Activated naive CD4-positive, alpha-beta T cell treated with anti-CD3 and anti-CD28 coated beads, Interleukin-2, amount 50 U/mL, for 72 hours (primary cell): Measurements from ENCODE around the gene OGDHL. TPM values are rescaled to one million over a fixed set of nuclear protein-coding genes. Genes with fewer than 3 reads are reported as not detected.
A peak's percentile ranks its signal among the peaks of the same experiment; 100 is the strongest.
"Not testable (repeated sequence)": the region's sequence is repeated elsewhere in the genome, so short reads cannot be mapped to it uniquely, and the experiment has no call there.

Experiments
- ATAC-seq, 2 donors: fragments of 150-1000 bp; cut with Tn5 transposase; 2 replicates each; pipeline ENCODE4 v1.10.0; 2021; ENCODE audit warnings: mild to moderate bottlenecking in 2 of 2, moderate library complexity in 2 of 2
- DNase-seq, 2 donors: peaks; one replicate each; pipeline ENCODE4 v3.0.0; 2021 to 2022; ENCODE audit warnings: low spot score in 2 of 2
- H3K27ac Mint-ChIP-seq, 2 donors: one replicate each; pipeline ENCODE4 v1.8.0; 2022; ENCODE audit warnings: mild to moderate bottlenecking in 2 of 2, mixed read lengths in 2 of 2
- H3K36me3 Mint-ChIP-seq, 2 donors: one replicate each; pipeline ENCODE4 v1.8.0; 2022; ENCODE audit warnings: mixed read lengths in 2 of 2
- H3K9me3 Mint-ChIP-seq, 2 donors: one replicate each; pipeline ENCODE4 v1.8.0; 2022; ENCODE audit warnings: mixed read lengths in 2 of 2
- total RNA-seq, 2 donors: library from RNA; stranded (reverse); gene quantifications; one replicate each; pipeline ENCODE4 v1.2.3, GENCODE V29; 2022

OGDHL gene
- total RNA-seq = under 1 TPM; 0.14 to 0.27 TPM

GRCh38 chr10:49761789-49762565 lies at the start of gene OGDHL:
TSS of gene OGDHL (minus strand) at chr10:49762323. CDS start at chr10:49758592, 3,731 bp downstream.
- DNase-seq (peak in 1 of 2 donors; percentile 79), ATAC-seq (peak in 1 of 2 donors; percentile 88)
- H3K9me3 Mint-ChIP-seq = peaks cover 4 to 10% of the 10 kb centered on the region in 2 donors
- peaks cover 0 to 20% of the 10 kb centered on the region in 2 donors for H3K36me3 Mint-ChIP-seq
- no peak within 1 kb of the TSS for H3K27ac Mint-ChIP-seq

DNA sequence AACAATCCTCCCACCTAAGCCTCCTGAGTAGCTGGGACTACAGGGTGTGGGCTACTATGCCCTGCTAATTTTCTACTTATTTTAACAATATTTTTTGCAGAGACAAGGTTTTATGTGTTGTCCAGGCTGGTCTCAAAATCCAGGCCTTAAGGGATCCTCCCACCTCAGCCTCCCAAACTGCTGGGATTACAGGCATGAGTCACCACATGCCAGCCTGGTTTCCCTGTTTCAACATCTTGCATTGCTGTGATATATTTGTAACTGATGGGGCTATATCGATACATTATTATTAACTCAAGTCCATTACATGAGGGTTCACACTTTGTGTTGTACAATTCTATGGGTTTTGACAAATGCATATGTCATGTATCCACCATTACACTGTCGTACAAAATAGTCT lies 41.9 kb upstream of the OGDHL start:
- Mint-ChIP-seq H3K27ac (no peak overlapping the region), H3K36me3 (peaks cover 5 to 6% of the 10 kb centered on the region in 2 donors), H3K9me3 (peaks cover 5 to 6% of the 10 kb centered on the region in 2 donors)
- DNase-seq (no peak), ATAC-seq (no peak)

- ATAC-seq (no peak), DNase-seq (no peak)
- H3K9me3 Mint-ChIP-seq = no peaks in the 10 kb centered on the region
- H3K36me3 Mint-ChIP-seq = no peaks in the 10 kb centered on the region
- H3K27ac Mint-ChIP-seq = no peak overlapping the region
Measured at GRCh38 chr10:49798275-49798674, 36.2 kb upstream of the OGDHL start.

DNA sequence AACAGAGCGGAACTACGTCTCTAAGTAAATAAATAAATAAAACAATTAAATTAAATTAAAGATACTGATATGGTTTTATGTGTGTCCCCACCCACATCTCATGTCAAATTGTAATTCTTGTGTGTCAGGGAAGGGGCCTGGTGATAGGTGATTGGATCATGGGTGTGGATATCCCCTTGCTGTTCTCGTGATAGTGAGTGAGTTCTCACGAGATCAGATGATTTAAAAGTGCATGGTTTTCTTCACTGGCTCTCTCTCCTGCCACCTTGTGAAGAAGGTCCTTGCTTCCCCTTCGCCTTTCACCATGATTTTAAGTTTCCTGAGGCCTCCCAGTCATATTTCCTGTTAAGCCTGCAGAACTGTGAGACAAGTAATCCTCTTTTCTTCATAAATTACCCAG lies 29.0 kb upstream of the OGDHL start:
- Mint-ChIP-seq H3K36me3 (no peaks in the 10 kb centered on the region), H3K9me3 (no peaks in the 10 kb centered on the region), H3K27ac (no peak overlapping the region)
- DNase-seq = no peak
- no peak for ATAC-seq

DNA sequence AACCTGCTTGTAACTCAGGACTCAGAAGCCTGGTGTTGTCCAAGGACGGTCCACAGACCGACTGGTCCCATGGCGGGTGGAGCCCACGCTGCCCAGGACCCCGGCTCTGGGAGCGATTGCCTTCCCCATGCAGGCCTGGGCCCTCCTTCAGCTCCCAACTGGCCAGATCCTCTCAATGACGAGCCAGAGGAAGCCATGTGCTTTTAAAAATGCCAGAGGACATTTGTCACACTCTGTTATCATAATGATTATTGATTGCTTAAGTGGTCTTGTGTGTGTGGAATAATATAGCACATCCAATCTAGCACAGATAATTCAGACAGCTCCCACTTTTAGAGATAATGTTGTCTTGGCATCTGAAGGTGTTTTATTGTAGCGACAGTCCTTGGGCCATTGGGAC lies 22.6 kb upstream of the OGDHL start:
- ATAC-seq (no peak), DNase-seq (no peak)
- Mint-ChIP-seq H3K27ac (no peak overlapping the region), H3K9me3 (no peaks in the 10 kb centered on the region), H3K36me3 (no peaks in the 10 kb centered on the region)

- no peaks in the 10 kb centered on the region for H3K9me3 Mint-ChIP-seq
- H3K36me3 Mint-ChIP-seq = no peaks in the 10 kb centered on the region
- no peak overlapping the region for H3K27ac Mint-ChIP-seq
- no peak for ATAC-seq
- DNase-seq = no peak
Measured at GRCh38 chr10:49783645-49784044, 21.5 kb upstream of the OGDHL start.

- Mint-ChIP-seq H3K9me3 (no peaks in the 10 kb centered on the region), H3K27ac (no peak overlapping the region), H3K36me3 (no peaks in the 10 kb centered on the region)
- ATAC-seq (no peak), DNase-seq (no peak)
Measured at GRCh38 chr10:49781247-49781646, 19.1 kb upstream of the OGDHL start.

DNA sequence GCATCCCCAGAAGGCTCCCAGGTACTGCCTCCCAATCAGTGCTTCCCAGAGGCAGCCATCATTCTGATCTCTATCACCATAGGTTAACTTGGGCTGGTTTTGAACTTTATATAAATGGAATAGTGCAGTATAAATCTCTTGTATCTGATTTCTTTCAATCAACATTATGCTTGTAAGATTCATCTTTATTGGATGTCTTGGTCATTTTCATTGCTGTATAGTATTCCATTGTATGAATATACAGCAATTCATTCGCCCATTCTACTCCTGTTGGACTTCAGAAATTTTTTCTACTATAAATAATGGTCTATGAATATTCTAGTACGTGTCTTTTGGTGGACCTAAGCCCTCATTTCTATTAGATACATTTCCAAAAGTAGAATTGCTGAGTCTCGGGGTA lies 16.1 kb upstream of the OGDHL start:
- Mint-ChIP-seq H3K27ac (no peak overlapping the region), H3K36me3 (no peaks in the 10 kb centered on the region), H3K9me3 (no peaks in the 10 kb centered on the region)
- DNase-seq = no peak
- ATAC-seq = no peak

- DNase-seq = no peak
- no peak for ATAC-seq
- H3K9me3 Mint-ChIP-seq = no peaks in the 10 kb centered on the region
- H3K36me3 Mint-ChIP-seq = no peaks in the 10 kb centered on the region
- no peak overlapping the region for H3K27ac Mint-ChIP-seq
Measured at GRCh38 chr10:49776851-49777250, 14.7 kb upstream of the OGDHL start.

DNA sequence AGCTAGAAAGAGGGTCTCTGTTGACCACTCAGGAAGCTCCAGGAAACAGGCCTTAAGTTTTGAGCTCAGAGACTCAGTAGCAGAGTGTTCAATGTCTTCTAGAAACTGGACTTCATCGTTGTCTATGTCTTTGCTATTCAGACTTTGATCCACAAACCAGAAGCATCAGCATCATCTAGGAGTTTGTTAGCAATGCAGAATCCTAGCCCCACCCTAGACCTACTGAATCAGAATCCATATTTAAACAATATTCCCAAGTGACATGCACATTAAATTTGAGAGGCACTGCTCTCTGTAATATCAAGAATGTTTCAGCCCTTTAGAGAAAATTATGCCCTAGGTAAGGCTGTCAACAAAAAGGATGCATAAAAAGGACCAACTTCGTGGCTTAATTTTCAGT lies 12.9 kb upstream of the OGDHL start:
- ATAC-seq = no peak
- Mint-ChIP-seq H3K27ac (no peak overlapping the region), H3K36me3 (no peaks in the 10 kb centered on the region), H3K9me3 (peaks cover 0 to 3% of the 10 kb centered on the region in 2 donors)
- DNase-seq = no peak

- DNase-seq, H3K36me3 Mint-ChIP-seq, H3K9me3 Mint-ChIP-seq, ATAC-seq, H3K27ac Mint-ChIP-seq: not testable (repeated sequence)
Measured at GRCh38 chr10:49772944-49773343, 10.8 kb upstream of the OGDHL start.

DNA sequence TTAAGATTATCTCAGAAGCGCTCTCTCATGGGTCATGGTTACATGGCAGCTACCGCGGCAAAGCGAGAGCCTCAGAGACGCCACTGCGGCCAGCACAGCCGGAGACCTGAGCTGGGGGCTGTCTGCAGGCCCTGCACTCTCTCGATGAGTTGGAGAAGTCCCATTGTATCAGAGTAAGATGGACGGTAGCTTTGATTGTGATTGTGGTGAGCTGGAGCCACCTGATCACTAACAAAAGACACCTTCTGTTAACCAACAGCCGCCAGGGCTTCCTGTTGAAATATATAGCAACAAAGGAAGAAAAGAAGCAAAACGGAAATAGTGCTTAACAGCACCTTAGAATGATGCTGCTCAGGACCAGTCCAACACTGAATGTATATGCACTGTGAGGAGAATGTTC lies 8.9 kb upstream of the OGDHL start:
- H3K9me3 Mint-ChIP-seq, DNase-seq, ATAC-seq, H3K27ac Mint-ChIP-seq: not testable (repeated sequence)
- H3K36me3 Mint-ChIP-seq = peaks cover 0 to 10% of the 10 kb centered on the region in 2 donors

GRCh38 chr10:49769692-49770091 lies 7.6 kb upstream of the OGDHL start:
- H3K36me3 Mint-ChIP-seq = peaks cover 0 to 10% of the 10 kb centered on the region in 2 donors
- DNase-seq (no peak), ATAC-seq (no peak)
- H3K27ac Mint-ChIP-seq = no peak overlapping the region
- peaks cover 3 to 9% of the 10 kb centered on the region in 2 donors for H3K9me3 Mint-ChIP-seq

DNA sequence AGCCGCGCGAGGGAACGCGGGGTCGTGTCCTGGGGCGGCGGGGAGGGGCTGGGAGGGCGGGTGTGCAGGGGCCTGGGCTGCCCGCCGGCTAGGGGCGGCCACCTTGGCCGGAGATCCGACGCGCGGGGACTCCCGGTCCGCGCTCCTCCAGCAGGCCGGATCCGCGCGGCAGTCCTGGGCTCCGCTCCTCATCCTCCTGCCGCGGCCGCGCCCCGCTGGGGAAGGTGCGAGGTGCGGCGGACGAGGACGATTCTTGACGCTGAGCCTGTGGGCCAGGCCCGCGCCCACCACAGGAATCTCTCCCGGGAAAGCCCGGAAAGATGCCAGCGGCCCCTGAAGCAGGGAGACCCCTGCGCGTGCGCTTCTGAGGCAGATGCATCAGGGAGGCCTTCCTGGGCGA lies 6.6 kb upstream of the OGDHL start:
- Mint-ChIP-seq H3K27ac (no peak overlapping the region), H3K9me3 (peaks cover 3 to 9% of the 10 kb centered on the region in 2 donors), H3K36me3 (peaks cover 0 to 11% of the 10 kb centered on the region in 2 donors)
- ATAC-seq (no peak), DNase-seq (no peak)

DNA sequence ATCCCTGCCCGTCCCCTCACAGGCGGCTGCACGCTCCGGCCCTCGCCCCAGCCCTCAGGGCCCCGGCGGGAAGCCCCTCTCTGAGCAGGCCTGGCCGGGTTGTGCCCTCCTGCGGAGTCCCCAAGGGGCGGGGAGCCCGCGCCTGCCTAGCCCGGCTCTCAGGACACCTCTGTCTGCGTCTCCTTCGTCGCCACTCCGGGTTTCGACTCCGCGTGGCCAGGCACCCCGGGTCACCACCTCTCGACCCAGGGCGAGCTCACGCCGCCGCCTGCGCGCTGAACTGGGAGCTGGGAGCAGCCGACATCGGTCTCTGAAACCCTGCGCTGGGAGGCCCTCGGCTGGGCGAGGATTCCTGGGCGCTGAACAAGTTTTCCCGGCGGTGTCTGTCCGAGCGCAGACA lies 6.2 kb upstream of the OGDHL start:
- Mint-ChIP-seq H3K36me3 (peaks cover 0 to 15% of the 10 kb centered on the region in 2 donors), H3K27ac (no peak overlapping the region), H3K9me3 (peaks cover 3 to 9% of the 10 kb centered on the region in 2 donors)
- ATAC-seq = no peak
- DNase-seq = no peak

DNA sequence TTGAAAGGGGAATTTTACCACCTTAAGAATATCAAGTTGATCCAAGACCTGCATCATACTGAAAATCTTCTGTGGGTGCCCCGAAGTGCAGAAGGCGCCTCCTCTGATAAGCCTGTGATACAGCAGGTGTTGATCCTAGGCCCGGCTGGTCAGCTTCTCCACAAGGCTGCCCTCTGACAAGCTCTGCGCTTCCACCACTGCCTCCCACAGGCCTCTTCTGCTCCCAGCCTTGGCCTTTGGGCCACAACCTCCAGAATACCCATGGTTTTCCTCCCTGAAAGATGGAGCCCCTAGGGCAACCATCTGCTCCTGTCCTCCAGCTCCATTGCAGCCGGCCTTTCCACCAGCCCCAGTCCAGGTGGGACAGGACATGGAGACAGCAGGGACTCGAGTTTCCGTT lies 5.6 kb upstream of the OGDHL start:
- no peak for DNase-seq
- ATAC-seq = no peak
- Mint-ChIP-seq H3K36me3 (peaks cover 0 to 21% of the 10 kb centered on the region in 2 donors), H3K9me3 (peaks cover 7 to 12% of the 10 kb centered on the region in 2 donors), H3K27ac (no peak overlapping the region)

DNA sequence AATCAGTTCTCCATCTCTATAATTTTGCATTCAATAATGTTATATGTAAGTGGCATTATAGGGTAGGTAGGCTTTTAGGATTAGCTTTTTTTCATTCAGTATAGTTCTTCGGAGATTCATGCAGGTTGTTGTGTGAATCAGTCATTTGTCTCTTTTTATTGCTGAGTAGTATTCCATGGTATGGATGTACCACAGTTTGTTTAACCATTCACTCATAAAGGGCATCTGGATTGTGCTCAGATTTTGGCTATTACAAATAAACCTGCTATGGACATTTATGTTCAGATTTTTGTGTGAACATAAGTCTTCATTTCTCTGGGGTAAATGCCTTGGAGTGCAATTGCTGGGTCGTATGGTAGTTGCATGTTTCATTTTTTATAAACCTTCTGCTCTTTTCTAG lies 4.4 kb upstream of the OGDHL start:
- no peak for DNase-seq
- H3K36me3 Mint-ChIP-seq = peaks cover 0 to 22% of the 10 kb centered on the region in 2 donors

DNA sequence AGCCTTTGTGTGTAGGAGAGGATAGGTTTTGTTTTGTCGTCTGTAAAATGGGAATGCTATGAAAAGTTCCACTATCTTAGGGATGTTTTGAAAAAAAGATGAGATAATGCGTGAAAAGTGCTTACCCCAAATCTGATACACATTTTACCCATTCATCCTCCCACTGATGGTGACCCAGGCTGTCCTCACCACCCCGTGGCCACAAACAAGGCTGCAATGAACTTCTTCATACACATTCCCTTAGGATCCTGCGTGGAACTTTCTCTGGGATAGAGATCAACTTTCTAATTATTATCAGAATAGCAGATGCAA lies 399 bp upstream of the OGDHL start:
- no peak for DNase-seq
- Mint-ChIP-seq H3K27ac (no peak overlapping the region), H3K9me3 (peaks cover 4 to 13% of the 10 kb centered on the region in 2 donors), H3K36me3 (peaks cover 0 to 22% of the 10 kb centered on the region in 2 donors)
- ATAC-seq = no peak

More for the DNA sequence above, 4.4 kb upstream of the OGDHL start:
- no peak for ATAC-seq
- Mint-ChIP-seq H3K9me3 (peaks cover 4 to 13% of the 10 kb centered on the region in 2 donors), H3K27ac (no peak overlapping the region)
